ENCODE measurements around the gene AJAP1.

AJAP1 gene

DNA sequence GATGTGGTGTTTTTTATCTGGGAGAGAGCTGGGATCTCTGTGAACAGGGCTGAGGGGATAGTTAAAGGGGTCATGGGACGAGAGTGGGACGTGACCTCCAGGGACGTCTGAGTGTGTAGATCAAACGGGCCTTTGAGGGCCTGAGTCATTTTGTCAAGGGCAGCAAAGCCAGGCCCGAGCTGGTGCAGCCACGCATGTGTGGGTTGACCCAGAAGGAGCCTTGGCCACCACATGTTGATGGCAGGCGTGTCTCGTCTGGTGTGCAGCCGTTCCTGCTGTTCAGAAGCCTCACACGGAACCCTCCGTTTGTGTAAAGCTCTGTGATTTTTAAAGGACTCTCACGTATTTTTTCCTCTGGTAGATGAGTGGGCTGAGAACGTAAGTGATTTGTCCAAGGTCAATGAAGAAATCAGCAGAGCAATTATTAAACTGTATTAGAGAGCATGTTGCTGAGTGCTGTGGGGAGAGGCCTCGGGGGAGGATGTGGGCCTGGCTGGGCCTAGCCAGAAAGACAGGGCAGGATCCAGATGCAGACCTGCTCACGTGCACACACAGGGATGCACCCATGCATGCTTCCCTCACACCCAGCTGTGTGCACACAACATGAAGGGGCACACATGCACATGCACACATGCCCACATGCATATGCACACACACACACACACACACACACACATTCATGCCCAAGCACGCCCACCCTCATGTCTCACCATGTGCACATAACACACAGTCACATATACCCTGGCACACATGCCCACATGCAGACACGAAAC, 89.8 kb downstream of the AJAP1 start:
- FAIRE-seq = no peak

DNA sequence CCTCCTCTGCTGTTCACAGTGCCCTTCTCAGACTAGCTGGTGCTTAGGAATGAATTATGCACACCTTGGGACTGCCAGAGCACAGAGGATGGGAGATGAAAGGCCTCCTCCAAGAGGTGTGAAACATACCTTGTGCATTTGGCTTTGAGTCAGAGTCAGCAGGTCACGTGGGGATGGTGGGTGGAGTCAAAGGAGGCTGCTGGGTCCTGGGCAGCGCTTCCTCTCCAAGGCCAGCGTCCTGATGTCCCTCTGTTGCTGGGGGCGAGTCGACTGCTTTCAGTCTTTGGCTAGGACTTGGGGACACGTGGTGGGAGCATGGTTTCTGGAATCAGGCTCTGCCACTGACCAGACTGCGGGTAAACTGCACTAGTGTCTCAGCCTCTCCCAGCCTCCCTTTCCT, 91.2 kb downstream of the AJAP1 start:
- FAIRE-seq = no peak

DNA sequence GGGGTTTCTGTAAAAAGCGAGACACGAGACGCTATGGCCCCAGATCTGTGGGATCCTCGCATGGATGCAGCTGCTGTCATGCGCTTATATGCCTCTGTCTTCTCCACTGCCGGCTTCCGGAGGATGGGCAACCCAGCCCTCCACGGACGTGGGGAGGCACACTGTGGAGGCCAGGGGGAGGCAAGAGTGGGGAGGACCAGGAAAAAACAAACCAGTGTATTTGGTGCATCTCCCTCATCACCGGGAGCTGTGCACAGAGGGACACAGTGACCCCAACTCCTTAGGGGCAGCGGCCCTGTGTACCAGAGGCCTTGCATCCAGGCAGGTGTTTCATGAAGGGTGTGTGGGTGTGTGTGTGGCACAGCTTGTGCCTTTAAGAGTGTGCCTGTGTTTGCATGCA, 95.0 kb downstream of the AJAP1 start:
- no peak for FAIRE-seq

DNA sequence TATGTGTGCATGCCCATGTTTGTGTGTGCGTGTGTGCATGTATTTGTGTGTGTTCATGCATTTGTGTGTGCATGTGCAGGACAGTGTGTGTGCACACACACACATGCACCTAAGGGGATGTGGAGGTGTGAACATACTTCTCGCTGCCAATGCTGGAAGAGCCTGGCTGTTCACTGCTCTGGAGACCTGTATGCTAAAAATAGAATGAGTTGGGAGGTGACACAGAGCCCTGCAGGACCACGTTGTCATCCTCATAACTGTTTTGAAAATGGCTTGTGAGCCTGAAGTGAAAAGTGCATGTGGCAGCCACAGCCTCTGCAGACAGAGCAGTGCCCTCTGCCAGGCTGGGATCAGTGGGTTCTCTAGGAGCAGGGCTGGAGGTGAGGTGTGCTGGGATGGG, 95.8 kb downstream of the AJAP1 start:
- FAIRE-seq = no peak

DNA sequence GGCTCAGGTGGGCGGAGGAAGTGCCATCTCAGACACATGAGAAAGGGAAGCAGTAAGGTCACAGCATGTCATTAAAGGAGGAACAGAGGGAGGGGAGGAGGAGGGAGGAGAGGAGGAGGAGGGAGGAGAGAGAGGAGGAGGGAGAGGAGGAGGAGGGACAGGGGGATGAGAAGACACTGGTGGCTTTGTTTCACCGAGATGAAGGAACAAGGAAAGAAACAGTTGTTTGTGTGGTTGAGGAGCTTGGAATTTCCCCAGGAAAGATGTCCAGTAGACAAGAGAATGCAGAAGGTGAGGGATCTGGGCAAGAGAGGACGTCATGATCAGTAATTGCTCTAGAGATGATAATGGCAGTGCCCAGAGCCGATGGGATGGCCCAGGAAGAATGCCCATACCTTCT, 97.7 kb downstream of the AJAP1 start:
- FAIRE-seq = no peak

DNA sequence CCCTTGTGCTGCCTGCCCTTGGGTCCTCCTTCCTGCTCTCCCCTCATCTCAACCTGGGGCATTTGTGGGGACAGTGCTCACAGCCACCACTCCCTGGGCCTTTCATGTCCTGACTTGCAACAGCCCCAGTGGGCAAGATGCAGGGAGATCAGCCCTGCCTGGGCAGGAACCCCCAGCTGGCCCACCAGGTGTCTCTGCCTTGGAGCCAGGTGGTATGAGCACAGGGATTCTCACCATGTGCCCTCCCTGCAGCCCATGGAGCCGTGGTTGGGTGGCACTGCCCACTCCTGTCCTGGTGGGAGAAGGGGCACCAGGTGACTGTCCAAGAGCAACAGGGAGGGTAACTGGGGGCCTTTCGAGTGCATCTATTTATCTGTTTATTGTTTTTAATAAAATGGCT, 100.4 kb downstream of the AJAP1 start:
- FAIRE-seq = no peak

DNA sequence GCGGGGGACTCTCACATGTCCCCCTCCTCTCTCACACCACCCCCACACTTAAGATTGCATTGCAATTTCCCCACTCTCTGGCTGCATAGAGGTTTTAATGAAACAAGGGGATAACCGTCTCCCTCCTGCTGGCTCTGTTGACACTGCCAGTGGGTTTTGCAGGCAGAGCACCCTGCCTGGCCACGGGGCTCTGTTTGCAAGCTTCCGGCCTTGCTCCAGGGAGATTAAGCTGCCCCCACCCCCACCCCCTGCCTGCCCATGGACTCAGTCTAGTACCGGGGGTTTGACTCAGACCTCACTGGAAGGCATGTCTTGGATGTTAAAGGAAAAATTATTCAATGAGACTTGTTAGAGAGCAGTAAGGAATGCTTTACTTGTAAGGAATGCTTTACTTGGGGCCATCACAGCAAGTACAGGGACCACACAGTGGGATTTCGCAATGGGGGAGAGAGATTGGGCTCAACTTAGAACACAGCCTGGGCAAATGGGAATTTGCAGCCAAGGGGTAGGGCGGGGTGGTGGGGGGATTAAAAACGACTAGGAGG, 101.0 kb downstream of the AJAP1 start:
- FAIRE-seq = no peak

DNA sequence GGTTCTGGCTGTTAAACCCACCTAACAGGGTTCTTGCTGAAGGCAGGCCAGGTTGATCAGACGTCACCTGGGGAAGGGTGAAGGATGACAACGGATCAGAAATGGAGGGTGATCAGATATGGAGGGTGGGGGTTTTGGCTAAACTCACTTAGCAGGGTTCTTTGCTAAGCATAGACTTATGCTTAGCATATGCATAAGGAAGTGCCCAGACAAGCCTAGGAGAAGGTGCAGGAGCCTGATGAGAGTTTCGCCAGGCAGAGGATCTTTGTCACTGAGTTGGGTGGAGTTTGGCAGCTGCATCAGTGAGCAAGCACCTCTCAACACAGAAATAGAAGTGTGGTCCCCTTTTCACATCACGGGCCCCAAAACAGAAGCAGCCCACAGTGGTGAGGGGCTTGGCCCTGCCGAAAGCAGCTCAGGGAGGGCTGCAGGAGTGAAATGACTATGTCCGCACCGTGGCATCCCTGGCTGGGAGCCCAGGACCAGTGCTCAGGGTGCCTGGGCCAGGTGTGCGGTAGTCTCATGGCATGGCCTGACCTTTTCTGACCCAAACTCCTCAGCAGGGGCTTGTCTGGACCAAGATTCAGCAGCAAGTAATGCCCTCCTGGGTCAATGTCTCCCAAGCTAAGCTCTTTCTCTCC, 101.6 kb downstream of the AJAP1 start:
- no peak for FAIRE-seq

DNA sequence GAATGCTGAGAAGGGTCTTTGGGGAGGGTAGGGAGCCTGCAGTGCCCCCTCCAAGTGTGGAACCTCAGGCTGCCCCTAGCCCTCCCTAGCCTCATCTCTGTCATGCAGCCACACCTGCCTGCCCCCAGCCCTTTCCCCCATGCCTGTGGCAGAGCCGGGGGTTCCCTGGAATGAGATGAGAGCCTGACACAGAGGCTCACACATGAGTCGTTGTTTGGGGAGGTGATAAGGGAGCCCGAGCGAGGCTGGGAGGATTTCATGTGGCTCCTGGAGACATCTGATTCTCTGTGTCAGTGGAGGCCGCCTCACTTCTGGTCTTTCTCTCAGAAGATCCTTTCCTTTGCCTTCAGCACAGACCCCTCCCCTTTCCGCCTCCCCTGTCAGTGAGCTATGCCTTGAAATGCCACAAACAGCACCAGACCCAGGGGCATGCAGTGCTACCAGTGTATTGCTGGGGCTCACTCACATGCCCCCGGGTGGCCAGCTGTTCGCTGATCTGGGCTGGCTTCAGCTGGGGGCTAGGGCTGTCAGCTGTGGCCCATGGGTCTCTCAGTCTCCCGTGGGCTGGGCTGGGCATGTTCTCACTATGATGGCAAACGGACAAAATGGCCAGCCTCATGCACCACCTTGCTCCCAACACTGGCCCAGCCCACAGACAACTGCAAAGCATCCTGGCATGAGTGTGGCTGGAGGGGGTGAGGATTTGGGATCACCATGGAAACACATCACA, 102.6 kb downstream of the AJAP1 start:
- FAIRE-seq = no peak

DNA sequence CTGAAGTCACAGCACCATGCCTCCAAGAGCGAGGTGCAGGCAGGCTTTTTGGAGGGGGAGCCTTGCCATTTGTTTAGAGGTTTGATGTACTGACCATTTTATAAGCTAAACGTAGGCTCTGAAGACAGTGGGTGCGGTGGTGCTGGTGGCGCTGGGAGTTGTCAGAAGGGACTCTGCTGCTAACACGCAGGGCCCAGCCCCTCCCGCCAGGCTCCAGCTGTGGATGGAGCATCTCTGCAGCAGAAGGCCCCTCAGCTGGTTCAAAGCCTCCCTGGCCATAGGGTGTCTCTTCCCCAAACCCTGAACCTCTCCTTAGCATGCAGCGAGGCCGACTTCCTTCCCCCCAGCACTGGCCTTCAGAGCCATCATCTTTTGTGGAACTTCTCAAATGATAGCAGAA, 105.3 kb downstream of the AJAP1 start:
- no peak for FAIRE-seq

DNA sequence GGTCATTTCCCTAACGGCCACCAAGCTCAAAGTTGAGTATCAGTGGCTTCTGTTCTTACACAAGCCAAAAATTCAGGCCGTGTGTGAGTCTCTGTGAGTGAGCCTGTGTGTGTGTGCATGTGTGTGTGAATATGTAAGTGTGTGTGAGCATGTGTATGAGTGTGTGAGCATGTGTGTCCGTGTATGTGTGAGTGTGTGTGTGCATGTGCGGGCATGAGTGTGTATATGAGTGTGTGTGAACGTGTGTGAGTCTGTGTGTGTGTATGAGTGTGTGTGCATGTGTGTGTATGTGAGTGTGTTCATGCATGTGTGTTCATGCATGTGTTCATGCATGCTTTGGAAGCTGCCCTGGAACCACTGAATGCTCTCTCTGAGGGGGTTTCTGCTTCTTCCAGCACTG, 105.7 kb downstream of the AJAP1 start:
- FAIRE-seq = no peak

DNA sequence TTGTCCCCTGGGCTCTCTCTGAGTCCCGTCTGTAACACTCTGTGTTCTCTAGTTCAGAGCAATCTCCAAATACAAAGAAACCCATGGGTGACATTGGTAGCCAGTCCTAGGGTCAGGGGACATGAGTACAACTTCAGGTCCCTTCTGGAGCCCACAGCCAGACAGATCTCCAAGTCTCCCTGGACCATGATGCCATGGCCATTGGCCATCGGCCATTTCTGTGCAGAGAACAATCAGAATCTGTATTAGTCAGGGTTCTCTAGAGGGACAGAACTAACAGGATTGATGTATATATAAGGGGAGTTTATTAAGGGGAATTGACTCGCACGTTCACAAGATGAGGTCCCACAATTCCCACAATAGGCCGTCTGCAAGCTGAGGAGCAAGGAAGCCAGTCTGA, 106.9 kb downstream of the AJAP1 start:
- FAIRE-seq = no peak

DNA sequence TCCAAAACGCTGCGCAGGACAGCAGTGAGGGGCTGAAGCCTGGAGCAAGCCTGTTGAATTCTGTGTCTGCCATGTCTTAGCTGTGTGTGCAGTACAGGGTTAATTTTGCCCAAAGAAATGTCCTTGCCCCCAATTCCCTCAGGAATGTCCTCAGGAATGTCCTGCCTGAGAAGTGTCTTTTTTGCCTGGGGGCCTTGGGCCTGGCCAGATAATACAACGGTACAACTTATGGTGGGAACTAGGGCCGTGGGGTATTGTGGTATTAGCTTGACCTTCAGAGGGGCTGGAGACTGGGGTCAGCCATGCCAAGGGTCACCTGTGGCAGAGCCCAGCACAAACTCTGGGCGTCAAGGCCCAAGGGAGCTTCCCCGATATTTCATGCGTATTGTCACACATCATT, 107.7 kb downstream of the AJAP1 start:
- FAIRE-seq = no peak

DNA sequence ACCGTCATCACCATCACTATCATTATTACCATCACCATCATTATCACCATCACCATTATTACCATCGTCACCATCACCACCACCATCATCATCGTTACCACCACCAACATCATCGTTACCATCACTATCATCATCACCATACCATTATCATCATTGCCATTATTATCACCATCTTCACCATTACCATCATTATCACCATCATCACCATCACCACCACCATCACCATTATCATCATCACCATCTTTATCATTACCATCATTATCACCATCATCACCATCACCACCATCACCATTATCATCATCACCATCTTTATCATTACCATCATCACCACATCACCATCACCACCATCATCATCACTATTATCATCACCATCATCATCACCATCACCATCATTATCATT, 112.9 kb downstream of the AJAP1 start:
- FAIRE-seq = no peak

DNA sequence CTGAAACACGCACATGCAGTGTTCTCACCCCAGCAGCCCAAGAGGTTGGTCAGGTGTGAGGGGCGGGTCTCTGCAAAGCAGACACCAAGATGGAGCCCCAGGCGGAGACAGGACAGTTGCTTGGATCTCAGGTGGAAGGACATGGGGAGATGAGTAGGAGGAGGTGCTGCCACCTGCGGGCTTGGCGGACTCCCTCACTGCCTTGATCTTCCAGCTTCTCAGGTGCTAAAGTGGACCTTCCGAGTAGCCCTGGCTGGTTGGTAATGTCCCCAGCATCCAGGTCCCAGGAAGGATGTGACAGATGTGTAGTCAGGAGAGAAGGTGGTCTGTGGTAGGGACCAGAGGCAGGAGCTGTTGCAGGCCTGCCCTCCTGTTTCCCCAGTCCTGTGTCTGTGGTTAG, 114.1 kb downstream of the AJAP1 start:
- no peak for FAIRE-seq

DNA sequence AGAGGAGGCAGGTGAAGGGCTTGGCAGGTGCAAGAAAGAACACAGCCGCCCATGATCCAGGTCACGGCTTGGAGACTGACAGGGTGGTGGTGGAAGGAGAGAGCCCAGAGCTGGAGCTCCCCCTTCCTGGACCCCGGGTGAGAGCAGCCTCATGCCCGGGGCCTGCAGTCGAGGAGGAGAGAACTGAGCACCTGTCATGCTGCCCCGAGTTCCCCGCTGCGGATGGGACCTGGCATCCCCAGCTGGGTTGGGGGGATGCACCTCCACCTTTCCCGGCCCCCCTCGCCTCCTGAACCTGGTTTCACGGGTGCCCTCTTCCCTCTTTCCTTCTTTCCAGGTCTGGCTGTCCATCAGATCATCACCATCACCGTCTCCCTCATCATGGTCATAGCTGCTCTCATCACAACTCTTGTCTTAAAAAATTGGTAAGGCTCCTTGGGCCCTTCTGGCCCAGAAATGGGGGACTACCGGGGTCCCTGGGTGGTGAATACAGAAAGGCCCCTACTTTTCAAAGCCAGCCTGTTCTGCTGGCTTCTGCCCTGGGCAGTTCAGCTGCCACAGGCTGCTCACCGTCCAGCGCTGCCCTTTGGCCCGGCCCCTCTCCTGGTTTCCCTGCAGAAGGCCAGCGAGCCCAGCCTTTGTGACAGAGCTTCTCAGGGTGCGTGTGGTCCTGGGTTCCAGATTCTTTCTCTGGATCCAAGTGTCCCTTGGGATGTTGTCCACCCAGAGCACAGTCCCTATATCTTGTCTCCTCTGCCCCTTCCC, 115.3 kb downstream of the AJAP1 start:
- no peak for FAIRE-seq

DNA sequence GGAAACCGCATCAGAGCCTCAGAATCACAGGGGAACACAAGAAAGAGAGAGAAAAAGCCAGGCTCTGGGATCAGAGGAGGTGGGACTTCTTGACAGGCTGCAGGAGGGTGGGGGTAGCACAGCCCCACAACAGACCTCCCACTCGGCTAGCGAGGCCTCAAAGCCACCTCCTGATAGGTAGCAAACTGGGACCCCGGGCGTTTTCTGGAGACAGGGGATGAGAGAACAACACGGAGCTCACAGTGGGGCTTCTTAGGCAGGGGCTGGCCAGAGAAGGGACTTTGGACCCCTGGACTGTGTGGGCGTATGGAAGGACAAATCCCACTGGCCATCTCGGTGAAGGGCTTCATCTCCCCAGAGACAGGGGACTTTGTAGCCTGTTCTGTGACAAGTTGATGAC, 116.3 kb downstream of the AJAP1 start:
- FAIRE-seq = no peak

DNA sequence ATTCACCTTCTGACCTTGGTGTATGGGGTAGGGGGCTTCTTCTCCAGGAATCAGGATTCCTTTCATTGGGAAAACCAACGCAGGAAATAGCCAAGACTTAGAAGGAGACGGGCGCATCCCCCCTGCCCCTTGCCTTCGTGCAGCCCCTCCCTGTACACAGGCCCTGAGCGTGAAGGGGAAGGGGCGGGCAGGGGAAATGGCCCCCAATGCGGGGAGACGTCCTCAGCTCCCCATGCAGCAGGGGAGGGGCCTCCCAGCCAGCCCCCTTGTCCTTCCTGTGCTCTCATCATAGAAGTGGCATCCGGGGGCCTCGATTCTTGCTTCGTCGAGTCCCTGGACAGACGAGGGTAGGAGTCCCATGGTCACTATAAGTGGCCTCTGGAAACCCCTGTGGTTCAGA, 116.9 kb downstream of the AJAP1 start:
- FAIRE-seq = no peak

DNA sequence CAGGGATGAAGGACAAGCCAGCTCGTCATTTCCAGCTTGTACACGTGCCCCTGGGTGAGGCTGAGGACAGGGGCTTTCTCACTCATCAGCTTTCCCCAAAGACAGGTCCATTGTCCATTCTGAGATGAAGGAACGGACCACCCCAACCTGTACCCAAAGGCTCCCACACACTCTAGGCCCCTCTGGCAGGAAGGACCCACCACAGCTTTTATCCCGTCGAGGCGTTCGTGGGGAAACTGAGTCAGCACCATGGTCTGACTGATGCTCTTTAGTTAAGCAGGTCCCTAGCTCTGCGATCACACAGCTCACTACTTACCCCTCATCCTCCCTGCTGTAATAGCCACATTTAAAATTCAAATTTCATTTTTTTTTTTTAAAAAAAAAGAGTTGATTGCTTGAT, 117.3 kb downstream of the AJAP1 start:
- no peak for FAIRE-seq

DNA sequence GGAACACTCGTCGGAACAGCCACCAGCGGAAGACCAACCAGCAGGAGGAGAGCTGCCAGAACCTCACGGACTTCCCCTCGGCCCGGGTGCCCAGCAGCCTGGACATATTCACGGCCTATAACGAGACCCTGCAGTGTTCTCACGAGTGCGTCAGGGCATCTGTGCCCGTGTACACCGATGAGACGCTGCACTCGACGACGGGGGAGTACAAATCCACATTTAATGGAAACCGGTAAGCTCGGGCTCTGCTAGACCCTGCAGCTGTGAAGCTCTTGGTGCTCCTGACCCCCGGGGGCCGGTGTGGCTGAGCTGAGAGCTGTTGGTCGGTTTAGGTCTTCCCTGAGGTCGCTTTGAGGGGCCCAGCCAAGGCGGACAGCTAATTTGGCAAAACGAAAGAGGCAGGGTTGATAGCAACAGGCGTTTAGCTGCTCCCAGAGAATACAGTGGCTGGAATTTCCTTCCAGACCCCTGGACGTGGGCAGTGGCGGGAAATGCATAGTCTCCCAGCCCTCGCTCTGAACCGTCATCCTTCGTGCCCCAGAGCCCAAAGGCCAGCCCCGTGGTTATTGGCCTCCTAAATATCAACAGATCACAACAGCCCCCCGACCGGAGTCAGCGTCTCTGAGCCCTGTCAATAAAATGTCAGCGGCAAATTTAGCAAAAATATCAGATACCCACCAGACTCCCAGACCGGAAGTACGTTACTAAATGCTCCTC, 118.0 kb downstream of the AJAP1 start:
- FAIRE-seq = no peak

DNA sequence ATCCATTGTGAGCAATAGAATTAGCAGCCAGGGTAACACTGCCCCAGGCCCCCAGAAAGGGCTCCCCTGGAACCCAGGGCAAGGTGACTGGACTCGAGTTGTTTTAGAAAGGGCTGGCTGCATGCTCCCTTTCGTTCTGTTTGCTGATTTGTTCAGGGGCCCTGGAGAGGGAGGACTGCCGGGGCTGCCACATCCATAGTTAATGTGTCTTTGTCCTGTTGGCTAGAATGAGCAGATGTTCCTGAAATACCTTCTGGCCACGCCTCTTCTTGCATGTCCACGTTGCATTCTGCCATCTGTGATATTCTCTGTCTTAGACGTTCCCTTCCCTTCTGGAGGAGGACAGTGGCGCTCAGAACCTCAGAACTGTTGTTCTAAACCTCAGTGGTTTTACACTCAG, 118.8 kb downstream of the AJAP1 start:
- no peak for FAIRE-seq

DNA sequence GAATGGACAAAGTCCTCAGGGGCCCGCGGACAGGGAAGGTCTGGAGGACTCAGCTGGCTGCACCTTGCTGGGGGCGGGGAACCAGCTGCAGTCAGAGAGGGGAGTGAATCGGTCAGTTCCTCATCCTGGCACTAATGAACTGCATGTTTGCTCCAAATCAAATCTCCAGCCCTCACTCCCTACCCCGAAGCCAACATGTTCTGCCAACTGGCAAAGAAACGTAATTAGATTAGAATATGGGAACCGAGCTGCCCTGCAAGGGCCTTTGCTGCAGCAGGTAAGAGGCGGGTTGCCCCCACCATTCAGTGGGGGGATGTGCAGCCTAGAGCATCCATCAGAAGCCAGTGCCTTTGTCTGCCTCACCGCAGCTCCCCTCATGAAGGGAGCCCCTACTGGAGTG, 121.1 kb downstream of the AJAP1 start:
- FAIRE-seq = no peak

DNA sequence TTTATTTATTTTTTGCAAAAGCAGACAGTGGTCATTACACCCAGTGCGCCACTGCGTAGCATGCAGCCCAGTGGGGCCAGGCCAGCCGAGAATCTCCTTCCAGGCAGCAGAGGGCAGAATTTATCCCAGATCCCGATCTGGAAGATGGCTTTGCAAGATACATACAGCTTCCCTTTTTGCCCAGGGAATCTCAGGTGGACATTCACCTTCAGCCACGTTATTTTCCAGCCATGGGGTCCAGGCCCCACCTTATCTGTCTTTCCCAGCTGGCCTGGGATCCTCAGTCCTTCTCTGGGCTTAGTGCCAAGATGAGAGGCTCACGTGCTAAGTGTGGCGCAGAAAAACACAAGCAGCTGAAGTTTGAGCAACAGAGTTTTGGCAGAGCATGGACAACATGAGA, 123.6 kb downstream of the AJAP1 start:
- no peak for FAIRE-seq

All from islet of Langerhans (tissue), 1 donor.